ENCODE results near the gene SMYD2. TPM values are rescaled to one million over a fixed set of nuclear protein-coding genes. Genes with fewer than 3 reads are reported as not detected.

Gene SMYD2
- total RNA-seq, 2 experiments from 2014 or later = 17.1 to 17.6 TPM

DNA sequence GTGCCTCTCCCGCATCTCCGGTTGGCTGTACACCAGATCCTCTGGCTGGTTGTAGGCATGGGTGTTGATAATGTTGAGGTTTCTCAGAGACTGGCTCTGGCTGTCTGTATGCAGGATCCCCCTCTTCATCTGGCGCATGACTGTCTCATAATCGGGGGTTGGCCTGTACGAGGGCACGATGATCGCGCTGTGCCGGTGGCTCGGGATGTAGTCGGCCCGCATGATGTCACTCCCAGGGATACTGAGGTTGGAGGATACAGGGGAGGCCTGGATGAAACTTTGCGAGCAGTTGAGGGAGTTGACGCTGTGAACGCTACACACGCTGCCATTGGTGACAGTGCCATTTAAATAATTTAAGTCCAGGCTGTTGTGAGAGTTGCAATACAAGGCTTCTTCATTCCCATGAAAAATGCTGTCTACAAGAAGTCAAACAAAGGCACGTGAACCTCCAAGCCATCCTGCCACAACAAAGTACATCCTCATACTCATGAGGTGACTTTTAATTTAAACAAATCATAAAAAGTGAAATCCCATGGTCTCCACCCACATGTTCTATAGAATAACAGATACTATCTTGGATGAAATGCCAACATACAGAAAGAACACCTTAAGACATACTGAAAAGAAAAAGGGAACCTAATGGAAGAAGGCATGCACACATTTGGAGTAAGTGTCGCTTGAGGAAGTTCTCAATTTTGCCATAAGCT lies 103.6 kb downstream of the SMYD2 start:
- Mint-ChIP-seq H3K27me3 (no peaks in the 10 kb centered on the region), H3K27ac (no peak overlapping the region), H3K4me3 (no peak overlapping the region), H3K4me1 (ENCODE audit: low read depth) (no peaks in the 10 kb centered on the region), H3K36me3 (ENCODE audit: low read depth) (no peaks in the 10 kb centered on the region), H3K9me3 (no peaks in the 10 kb centered on the region)
- ChIA-PET POLR2A (no interaction called here), CTCF (no interaction called here)
- no peaks in the 10 kb centered on the region for H3K36me3 ChIP-seq (ENCODE audit: insufficient read depth, low read length)
- H3K27me3 ChIP-seq (ENCODE audit: control insufficient read depth in 1 of 2, insufficient read depth in 2 of 2, low read length in 2 of 2) = no peaks in the 10 kb centered on the region
- H3K27ac ChIP-seq (ENCODE audit: low read depth in 1 of 2, low read length in 2 of 2) = no peak overlapping the region
- TF ChIP-seq, protein P1, sequence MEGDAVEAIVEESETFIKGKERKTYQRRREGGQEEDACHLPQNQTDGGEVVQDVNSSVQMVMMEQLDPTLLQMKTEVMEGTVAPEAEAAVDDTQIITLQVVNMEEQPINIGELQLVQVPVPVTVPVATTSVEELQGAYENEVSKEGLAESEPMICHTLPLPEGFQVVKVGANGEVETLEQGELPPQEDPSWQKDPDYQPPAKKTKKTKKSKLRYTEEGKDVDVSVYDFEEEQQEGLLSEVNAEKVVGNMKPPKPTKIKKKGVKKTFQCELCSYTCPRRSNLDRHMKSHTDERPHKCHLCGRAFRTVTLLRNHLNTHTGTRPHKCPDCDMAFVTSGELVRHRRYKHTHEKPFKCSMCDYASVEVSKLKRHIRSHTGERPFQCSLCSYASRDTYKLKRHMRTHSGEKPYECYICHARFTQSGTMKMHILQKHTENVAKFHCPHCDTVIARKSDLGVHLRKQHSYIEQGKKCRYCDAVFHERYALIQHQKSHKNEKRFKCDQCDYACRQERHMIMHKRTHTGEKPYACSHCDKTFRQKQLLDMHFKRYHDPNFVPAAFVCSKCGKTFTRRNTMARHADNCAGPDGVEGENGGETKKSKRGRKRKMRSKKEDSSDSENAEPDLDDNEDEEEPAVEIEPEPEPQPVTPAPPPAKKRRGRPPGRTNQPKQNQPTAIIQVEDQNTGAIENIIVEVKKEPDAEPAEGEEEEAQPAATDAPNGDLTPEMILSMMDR (IDR thresholded peaks at IDR 0.05) = no peak
- H3K4me1 ChIP-seq (ENCODE audit: insufficient read depth, low read length) = no peaks in the 10 kb centered on the region
- H3K9me3 ChIP-seq (ENCODE audit: control insufficient read depth in 1 of 2, insufficient read depth in 1 of 2, low read length in 2 of 2) = peaks cover 0 to 8% of the 10 kb centered on the region in 2 experiments
- no peak overlapping the region for H3K4me3 ChIP-seq (ENCODE audit: low read length)
- intact Hi-C loops (cut with DNase I, micrococcal nuclease) = loop anchor here in 1 of 2 experiments (5.0 kb wide), 1 partner anchor 1143 kb away; no protein-coding TSS in a partner anchor
- no peak for DNase-seq
- ATAC-seq (ENCODE audit: poor library complexity) = no peak

DNA sequence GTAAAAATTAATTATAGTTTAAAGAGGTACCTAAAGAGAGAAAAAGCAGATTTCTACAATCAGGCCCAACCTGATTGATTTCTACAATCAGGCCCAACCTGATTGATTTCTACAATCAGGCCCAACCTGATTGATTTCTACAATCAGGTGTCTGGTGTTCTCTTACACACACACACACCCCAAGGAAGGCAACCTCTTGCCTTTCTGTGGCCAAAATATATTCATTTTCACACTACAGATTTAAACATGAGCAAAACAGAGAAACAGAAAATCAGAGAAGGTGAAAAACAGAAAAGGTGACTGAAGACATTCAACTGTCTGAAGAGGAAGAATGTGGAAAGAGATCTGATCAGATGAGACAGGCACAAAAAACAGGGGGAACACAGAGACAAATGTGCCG lies 104.5 kb downstream of the SMYD2 start:
- Histone ChIP-seq H3K4me3 (ENCODE audit: low read length) (no peak overlapping the region), H3K27me3 (ENCODE audit: control insufficient read depth in 1 of 2, insufficient read depth in 2 of 2, low read length in 2 of 2) (no peaks in the 10 kb centered on the region), H3K4me1 (ENCODE audit: insufficient read depth, low read length) (no peaks in the 10 kb centered on the region), H3K9me3 (ENCODE audit: control insufficient read depth in 1 of 2, insufficient read depth in 1 of 2, low read length in 2 of 2) (peaks cover 0 to 8% of the 10 kb centered on the region in 2 experiments), H3K27ac (ENCODE audit: low read depth in 1 of 2, low read length in 2 of 2) (no peak overlapping the region), H3K36me3 (ENCODE audit: insufficient read depth, low read length) (no peaks in the 10 kb centered on the region)
- H3K9me3 Mint-ChIP-seq = no peaks in the 10 kb centered on the region
- no peaks in the 10 kb centered on the region for H3K4me1 Mint-ChIP-seq (ENCODE audit: low read depth)
- TF ChIP-seq, protein P1 (IDR thresholded peaks at IDR 0.05) = no peak
- no peaks in the 10 kb centered on the region for H3K27me3 Mint-ChIP-seq
- intact Hi-C loops (cut with DNase I, micrococcal nuclease) = loop anchor here in 1 of 2 experiments (5.0 kb wide), 1 partner anchor 1142 kb away; no protein-coding TSS in a partner anchor
- ATAC-seq (ENCODE audit: poor library complexity) = no peak
- ChIA-PET POLR2A (no interaction called here), CTCF (no interaction called here)
- DNase-seq = no peak
- no peak overlapping the region for H3K27ac Mint-ChIP-seq
- no peaks in the 10 kb centered on the region for H3K36me3 Mint-ChIP-seq (ENCODE audit: low read depth)
- H3K4me3 Mint-ChIP-seq = no peak overlapping the region

DNA sequence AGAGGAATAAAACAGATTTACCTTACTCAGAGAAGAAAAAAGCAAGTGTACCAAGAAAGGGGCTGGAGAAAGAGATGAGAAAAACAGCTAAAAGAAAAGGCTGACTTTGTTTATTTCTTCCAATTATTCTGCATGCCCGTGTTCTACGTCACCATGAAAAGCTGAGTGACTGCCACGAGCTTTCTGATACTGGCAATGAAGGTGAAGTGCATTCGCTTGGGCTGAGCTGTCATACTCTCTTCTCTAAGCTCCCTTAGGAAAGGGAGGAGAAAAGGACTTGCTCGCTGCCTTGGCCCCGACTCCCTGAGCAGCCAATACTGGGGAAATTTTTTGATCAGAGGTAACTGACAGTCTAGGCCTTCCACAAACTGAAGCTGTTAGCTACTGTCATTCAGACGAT lies 105.4 kb downstream of the SMYD2 start:
- Mint-ChIP-seq H3K27me3 (no peaks in the 10 kb centered on the region), H3K4me3 (no peak overlapping the region), H3K4me1 (ENCODE audit: low read depth) (no peaks in the 10 kb centered on the region), H3K9me3 (no peaks in the 10 kb centered on the region), H3K36me3 (ENCODE audit: low read depth) (no peaks in the 10 kb centered on the region), H3K27ac (no peak overlapping the region)
- DNase-seq = no peak
- Histone ChIP-seq H3K36me3 (ENCODE audit: insufficient read depth, low read length) (no peaks in the 10 kb centered on the region), H3K4me1 (ENCODE audit: insufficient read depth, low read length) (no peaks in the 10 kb centered on the region), H3K9me3 (ENCODE audit: control insufficient read depth in 1 of 2, insufficient read depth in 1 of 2, low read length in 2 of 2) (peaks cover 0 to 8% of the 10 kb centered on the region in 2 experiments), H3K27me3 (ENCODE audit: control insufficient read depth in 1 of 2, insufficient read depth in 2 of 2, low read length in 2 of 2) (no peaks in the 10 kb centered on the region), H3K27ac (ENCODE audit: low read depth in 1 of 2, low read length in 2 of 2) (no peak overlapping the region), H3K4me3 (ENCODE audit: low read length) (no peak overlapping the region)
- ATAC-seq (ENCODE audit: poor library complexity) = no peak
- CTCF ChIA-PET = interaction anchor here (0.6 kb wide), 1 partner anchor 1048 kb away, joined by 3 read pairs; no protein-coding TSS in a partner anchor
- POLR2A ChIA-PET = no interaction called here
- intact Hi-C loops (cut with DNase I, micrococcal nuclease) = loop anchor here in 1 of 2 experiments (5.0 kb wide), 1 partner anchor 1141 kb away; no protein-coding TSS in a partner anchor
- TF ChIP-seq, protein P1 (IDR thresholded peaks at IDR 0.05) = no peak
